Measurements from ENCODE around the gene EXOC6.

DNA sequence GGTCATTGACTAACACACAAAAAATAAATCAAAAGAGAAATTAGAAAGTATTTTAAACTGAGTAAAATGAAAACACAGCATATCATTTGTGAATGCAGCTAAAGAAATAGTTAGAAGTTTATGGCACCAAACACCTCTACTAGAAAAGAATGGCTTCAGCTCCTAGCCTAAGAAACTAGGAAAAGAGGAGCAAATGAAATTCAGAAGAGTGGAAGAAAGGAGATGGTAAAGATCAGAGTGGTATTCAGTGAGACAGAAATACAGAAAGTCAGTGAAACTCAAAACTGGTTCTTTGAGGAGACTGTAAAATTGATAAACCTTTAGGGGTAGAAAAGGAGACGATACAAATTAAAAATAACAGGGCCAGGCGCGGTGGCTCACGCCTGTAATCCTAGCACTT, 2.7 kb downstream of the EXOC6 start:
- TF ChIP-seq CTCF (IDR thresholded peaks at IDR 0.05): no peak
- TF ChIP-seq POLR2A (IDR thresholded peaks at IDR 0.05): no peak
- TF ChIP-seq EP300 (IDR thresholded peaks at IDR 0.05): no peak
